CD4-positive, alpha-beta T cell treated with Interleukin-17A for 1 hour (primary cell): Measurements from ENCODE around the gene PPP1R3A.
"Not testable (repeated sequence)": the region's sequence is repeated elsewhere in the genome, so short reads cannot be mapped to it uniquely, and the experiment has no call there.

Experiments
- DNase-seq: peaks from one replicate; pipeline ENCODE4 v3.0.0-alpha.2; 2020

PPP1R3A gene

GRCh38 chr7:113918946-113919345 lies at the start of gene PPP1R3A:
Gene PPP1R3A, minus strand, starts transcription at chr7:113919009. Its CDS starts 13 bp downstream, at chr7:113918996.
- DNase-seq = no peak

- DNase-seq = no peak
Measured at GRCh38 chr7:113963356-113963755, 44.5 kb upstream of the PPP1R3A start.

- no peak for DNase-seq
Measured at GRCh38 chr7:113959910-113960309, 41.1 kb upstream of the PPP1R3A start.

- no peak for DNase-seq
Measured at GRCh38 chr7:113955157-113955556, 36.3 kb upstream of the PPP1R3A start.

GRCh38 chr7:113953553-113953952 lies 34.7 kb upstream of the PPP1R3A start:
- DNase-seq = no peak

- no peak for DNase-seq
Measured at GRCh38 chr7:113945018-113945938, 26.5 kb upstream of the PPP1R3A start.

- no peak for DNase-seq
Measured at GRCh38 chr7:113936982-113937381, 18.2 kb upstream of the PPP1R3A start.

- no peak for DNase-seq
Measured at GRCh38 chr7:113936535-113936934, 17.7 kb upstream of the PPP1R3A start.

GRCh38 chr7:113929389-113929788 lies 10.6 kb upstream of the PPP1R3A start:
- DNase-seq = not testable (repeated sequence)

- DNase-seq = no peak
Measured at GRCh38 chr7:113928112-113928511, 9.3 kb upstream of the PPP1R3A start.

- no peak for DNase-seq
Measured at GRCh38 chr7:113922049-113922448, 3.2 kb upstream of the PPP1R3A start.

- no peak for DNase-seq
Measured at GRCh38 chr7:113921363-113921762, 2.6 kb upstream of the PPP1R3A start.

GRCh38 chr7:113917840-113918239 lies 969 bp downstream of the PPP1R3A start:
- DNase-seq = no peak

GRCh38 chr7:113915956-113916355 lies 2.9 kb downstream of the PPP1R3A start:
- DNase-seq = no peak

- no peak for DNase-seq
Measured at GRCh38 chr7:113912876-113913275, 5.9 kb downstream of the PPP1R3A start.

GRCh38 chr7:113907617-113908016 lies 11.2 kb downstream of the PPP1R3A start:
- no peak for DNase-seq

- DNase-seq = no peak
Measured at GRCh38 chr7:113904521-113904920, 14.3 kb downstream of the PPP1R3A start.

- no peak for DNase-seq
Measured at GRCh38 chr7:113892818-113893217, 26.0 kb downstream of the PPP1R3A start.

- DNase-seq = no peak
Measured at GRCh38 chr7:113891828-113892227, 27.0 kb downstream of the PPP1R3A start.

GRCh38 chr7:113891031-113891350 lies 27.8 kb downstream of the PPP1R3A start:
- no peak for DNase-seq

GRCh38 chr7:113890331-113891030 lies 28.3 kb downstream of the PPP1R3A start:
- no peak for DNase-seq

- no peak for DNase-seq
Measured at GRCh38 chr7:113883096-113883495, 35.7 kb downstream of the PPP1R3A start.

- no peak for DNase-seq
Measured at GRCh38 chr7:113880559-113880958, 38.2 kb downstream of the PPP1R3A start.

- no peak for DNase-seq
Measured at GRCh38 chr7:113878394-113878992, 40.3 kb downstream of the PPP1R3A start.
